AG04450 (cell line): ENCODE results near the gene TMEM203. TPM values are rescaled to one million over a fixed set of nuclear protein-coding genes. Genes with fewer than 3 reads are reported as not detected.

Experiments used
- CTCF ChIA-PET: fragments of 300-600, 350-600 bp; formaldehyde crosslinking; extraction: SDS; loops from one replicate; lab custom pipeline; 2022; ENCODE audit warnings: antibody characterized with exemption, inconsistent platforms; lab: Charles Lee
- POLR2A ChIA-PET: fragments of 350-600 bp; formaldehyde crosslinking; extraction: SDS; loops from one replicate; lab custom pipeline; 2021; ENCODE audit warnings: antibody characterized with exemption, inconsistent platforms; lab: Yijun Ruan, JAX
- DNase-seq: peaks from one replicate; pipeline ENCODE4 v3.0.0-alpha.2; 2011; ENCODE audit warnings: low read depth, low spot score
- H3K27ac ChIP-seq: one replicate; pipeline ENCODE4 v1.5.1; 2012; ENCODE audit warnings: low read depth, low read length, control low read depth
- H3K27me3 ChIP-seq: one replicate; pipeline ENCODE4 v1.6.0; 2012; ENCODE audit warnings: low read length; ENCODE audit not compliant: control insufficient read depth, insufficient read depth
- H3K4me3 ChIP-seq: 2 replicates; pipeline ENCODE4 v1.5.1; 2011; ENCODE audit warnings: mild to moderate bottlenecking, low read depth, low read length, control low read depth
- H3K9me3 ChIP-seq: 2 replicates; pipeline ENCODE4 v1.5.1; 2012; ENCODE audit warnings: low read length; ENCODE audit not compliant: control insufficient read depth, insufficient read depth
- polyA plus RNA-seq: library from polyadenylated mRNA; depleted of rRNA; stranded (reverse); fragments of >200 nt; gene quantifications from 2 replicates; pipeline ENCODE4 v1.2.3, GENCODE V29; 2011
- TF ChIP-seq, protein P1 (sequence below): IDR thresholded peaks from 2 replicates; pipeline ENCODE4 v1.5.1; 2011; ENCODE audit warnings: low read depth, low read length, control low read depth, inconsistent platforms

TMEM203 gene
- polyA plus RNA-seq, 1 experiment = 50.2 TPM

DNA sequence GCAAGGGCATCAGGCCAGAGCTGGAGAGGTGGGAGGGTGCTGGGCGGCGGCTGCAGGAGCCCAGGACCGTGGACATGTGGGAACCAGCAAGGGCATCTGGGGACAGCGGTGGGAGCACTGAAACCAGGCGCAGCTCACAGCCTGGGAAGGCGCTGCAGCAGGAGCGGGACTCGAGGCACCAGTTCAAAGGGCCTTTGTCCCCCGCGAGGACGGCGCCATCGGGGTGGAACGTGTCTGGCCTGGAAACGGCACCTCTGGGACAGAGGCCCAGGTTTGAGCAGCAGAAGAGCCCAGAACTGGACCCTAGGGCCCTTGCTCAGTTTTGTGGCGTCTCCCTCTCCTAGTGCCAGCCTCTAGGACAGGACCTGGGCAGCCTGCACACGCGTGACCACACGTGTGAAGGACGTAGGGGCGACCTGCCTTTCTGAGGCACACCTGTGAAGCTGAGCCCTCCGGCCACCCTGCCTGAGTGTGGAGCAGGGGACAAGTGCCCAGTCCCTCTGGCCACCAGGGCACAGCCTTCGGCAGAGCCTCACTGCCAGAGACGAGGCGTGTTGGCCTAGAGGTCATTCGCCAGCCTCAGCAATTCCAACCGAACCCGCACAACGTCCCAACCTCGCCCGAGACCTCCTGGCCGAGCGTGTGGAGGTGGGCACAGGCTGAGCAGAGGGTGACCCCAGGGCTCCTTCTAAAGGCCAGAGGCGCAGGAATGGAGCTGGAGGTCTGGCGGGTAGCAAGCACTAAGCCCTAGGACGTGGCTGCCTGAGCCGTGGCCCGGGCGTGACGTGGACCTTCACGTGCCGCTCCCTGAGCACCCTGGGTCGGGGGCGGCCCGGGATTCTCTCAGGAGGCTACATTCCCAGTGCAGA lies 31.4 kb downstream of the TMEM203 start:
- CTCF ChIA-PET = interaction anchor here (0.6 kb wide), 1 partner anchor 349 kb away, joined by 3 read pairs; no protein-coding TSS in a partner anchor
- POLR2A ChIA-PET = interaction anchor here (0.9 to 2.0 kb wide), 2 partner anchors 27 to 44 kb away, joined by 3 to 4 read pairs; partner anchors contain the start of gene TPRN
- H3K4me3 ChIP-seq = no peak overlapping the region
- H3K27me3 ChIP-seq = peaks cover 31% of the 10 kb centered on the region
- no peaks in the 10 kb centered on the region; the same call in 1 of the 2 replicates for H3K9me3 ChIP-seq
- H3K27ac ChIP-seq = no peak overlapping the region
- DNase-seq = no peak
- TF ChIP-seq, protein P1, sequence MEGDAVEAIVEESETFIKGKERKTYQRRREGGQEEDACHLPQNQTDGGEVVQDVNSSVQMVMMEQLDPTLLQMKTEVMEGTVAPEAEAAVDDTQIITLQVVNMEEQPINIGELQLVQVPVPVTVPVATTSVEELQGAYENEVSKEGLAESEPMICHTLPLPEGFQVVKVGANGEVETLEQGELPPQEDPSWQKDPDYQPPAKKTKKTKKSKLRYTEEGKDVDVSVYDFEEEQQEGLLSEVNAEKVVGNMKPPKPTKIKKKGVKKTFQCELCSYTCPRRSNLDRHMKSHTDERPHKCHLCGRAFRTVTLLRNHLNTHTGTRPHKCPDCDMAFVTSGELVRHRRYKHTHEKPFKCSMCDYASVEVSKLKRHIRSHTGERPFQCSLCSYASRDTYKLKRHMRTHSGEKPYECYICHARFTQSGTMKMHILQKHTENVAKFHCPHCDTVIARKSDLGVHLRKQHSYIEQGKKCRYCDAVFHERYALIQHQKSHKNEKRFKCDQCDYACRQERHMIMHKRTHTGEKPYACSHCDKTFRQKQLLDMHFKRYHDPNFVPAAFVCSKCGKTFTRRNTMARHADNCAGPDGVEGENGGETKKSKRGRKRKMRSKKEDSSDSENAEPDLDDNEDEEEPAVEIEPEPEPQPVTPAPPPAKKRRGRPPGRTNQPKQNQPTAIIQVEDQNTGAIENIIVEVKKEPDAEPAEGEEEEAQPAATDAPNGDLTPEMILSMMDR = no peak

DNA sequence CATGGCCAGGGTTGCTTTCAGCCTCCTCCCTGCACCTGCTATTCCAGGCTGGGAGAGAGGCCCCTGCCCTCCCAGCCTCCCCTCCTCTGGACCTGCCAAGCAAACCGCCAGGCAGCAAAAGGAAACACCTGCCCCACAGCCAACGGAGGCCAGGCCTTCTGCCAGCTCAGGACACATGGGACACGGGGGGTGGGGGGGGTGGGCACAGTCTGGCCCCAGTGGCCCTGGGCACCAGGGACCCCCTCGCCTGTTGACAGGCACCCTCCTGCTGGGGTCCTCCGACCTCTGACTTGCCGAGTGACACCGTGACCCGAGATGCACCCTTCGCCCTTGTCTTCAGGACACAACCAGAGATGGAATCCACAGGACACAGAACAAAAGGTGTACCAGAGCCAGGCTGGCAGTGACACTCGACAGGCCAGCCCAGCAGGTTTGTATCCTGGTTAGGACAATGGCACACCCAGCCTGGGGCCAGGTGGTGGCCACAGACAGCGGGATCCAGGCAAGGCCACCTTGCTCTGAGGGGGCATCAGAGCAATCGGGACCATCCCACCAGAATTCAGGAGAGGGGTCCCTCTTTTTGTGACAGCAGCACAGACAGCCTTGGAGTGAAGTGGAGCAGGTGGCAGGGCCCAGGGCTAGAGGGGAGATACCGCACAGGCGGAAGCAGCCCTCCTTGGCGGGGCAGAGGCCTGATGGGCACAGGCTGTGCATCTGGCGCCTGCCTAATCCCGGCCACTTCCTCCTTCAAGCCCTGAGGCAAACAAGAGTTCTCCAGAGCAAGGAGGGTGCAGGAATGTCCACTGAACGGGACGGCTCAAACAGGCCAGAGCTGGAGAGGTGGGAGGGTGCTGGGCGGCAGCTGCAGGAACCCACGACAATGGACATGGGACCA lies 32.3 kb downstream of the TMEM203 start:
- Histone ChIP-seq H3K9me3 (no peaks in the 10 kb centered on the region; the same call in 1 of the 2 replicates), H3K4me3 (no peak overlapping the region), H3K27ac (no peak overlapping the region), H3K27me3 (peaks cover 32% of the 10 kb centered on the region)
- DNase-seq = no peak
- CTCF ChIA-PET = interaction anchor here (0.6 kb wide), 1 partner anchor 348 kb away, joined by 3 read pairs; no protein-coding TSS in a partner anchor
- POLR2A ChIA-PET = interaction anchor here (2.0 kb wide), 1 partner anchor 44 kb away, joined by 4 read pairs; no protein-coding TSS in a partner anchor
- TF ChIP-seq, protein P1 = no peak

DNA sequence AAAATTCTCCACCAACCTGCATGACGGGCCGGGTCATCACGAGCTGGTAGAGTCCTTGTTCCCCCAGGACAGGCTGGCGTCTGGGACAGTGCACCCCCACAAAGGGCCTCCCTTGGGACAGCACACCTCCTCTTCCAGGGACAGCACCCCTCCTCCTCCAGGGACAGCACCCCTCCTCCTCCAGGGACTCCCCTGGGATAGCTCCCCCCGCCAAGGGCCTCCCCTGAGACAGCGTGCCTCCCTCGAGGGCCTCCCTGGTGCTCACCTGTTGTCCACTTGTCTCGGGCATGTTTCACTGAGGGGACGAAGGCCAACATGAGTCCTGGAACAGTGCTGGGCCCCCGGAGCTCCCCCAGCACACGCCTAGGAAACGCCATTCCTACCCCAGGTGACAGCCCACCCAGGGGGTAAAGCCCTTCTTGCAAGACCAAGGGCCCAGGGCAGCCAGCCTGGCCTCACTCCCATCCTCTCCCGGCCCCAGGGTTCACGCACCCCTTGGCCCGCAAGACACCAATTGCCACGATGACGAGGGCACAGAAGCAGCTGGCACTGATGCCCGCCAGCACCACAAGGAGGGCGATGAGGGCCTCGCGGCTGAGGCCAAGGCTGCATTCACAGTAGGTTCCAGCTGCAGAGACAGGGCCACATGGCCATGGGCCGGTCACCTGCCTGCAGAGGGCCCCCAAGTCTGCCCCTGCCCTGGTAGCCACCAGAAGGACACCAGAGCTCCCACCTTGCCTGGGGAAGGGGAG lies 34.1 kb downstream of the TMEM203 start:
- TF ChIP-seq, protein P1 = no peak
- CTCF ChIA-PET = no interaction called here
- no peak overlapping the region for H3K4me3 ChIP-seq
- no peaks in the 10 kb centered on the region; the same call in 1 of the 2 replicates for H3K9me3 ChIP-seq
- H3K27me3 ChIP-seq = peaks cover 45% of the 10 kb centered on the region
- no peak for DNase-seq
- no peak overlapping the region for H3K27ac ChIP-seq
- POLR2A ChIA-PET = interaction anchor here (0.6 kb wide), 1 partner anchor 69 kb away, joined by 3 read pairs; the partner anchor contains the start of gene TUBB4B

DNA sequence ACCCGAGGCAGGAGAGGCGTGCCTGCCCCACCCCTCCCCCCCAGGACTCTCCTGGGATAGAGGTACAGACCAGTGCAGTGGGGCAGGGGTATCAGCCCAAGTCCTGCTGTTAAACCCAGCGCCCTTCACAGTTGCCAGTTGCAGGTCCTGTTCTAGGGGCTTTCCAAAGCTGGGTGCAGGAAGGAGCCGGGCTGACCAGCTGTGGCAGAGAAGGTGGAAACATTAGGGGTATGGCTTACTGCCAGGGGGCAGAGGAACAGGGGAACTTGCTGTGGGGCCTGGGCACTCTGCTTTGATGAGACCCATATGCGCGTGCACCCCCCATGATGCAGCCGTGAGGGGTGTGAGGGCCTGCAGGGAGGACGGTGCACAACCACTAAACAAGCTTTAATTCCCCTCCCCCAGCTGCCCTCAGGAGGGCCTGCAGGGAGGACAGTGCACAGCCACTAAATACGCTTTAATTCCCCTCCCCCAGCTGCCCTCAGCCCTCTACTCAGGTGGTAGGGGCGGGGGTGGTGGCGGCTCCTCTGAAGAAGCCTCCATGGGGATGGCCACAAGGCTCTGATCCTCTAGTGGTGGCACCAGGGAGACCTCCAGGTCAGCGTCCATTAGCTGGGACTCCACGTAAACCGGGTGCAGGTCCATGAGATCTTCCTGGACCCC lies 34.8 kb downstream of the TMEM203 start:
- POLR2A ChIA-PET = interaction anchor here (0.6 kb wide), 1 partner anchor 70 kb away, joined by 3 read pairs; the partner anchor contains the start of gene TUBB4B
- Histone ChIP-seq H3K4me3 (no peak overlapping the region), H3K9me3 (no peaks in the 10 kb centered on the region; the same call in 1 of the 2 replicates), H3K27me3 (peaks cover 52% of the 10 kb centered on the region), H3K27ac (no peak overlapping the region)
- CTCF ChIA-PET = no interaction called here
- TF ChIP-seq, protein P1 = no peak
- DNase-seq = no peak
